ENCODE measurements around the gene MICU2. TPM values are rescaled to one million over a fixed set of nuclear protein-coding genes. Genes with fewer than 3 reads are reported as not detected.

The MICU2 gene
- total and polyA plus RNA-seq, 2 of the 13 experiments (the other 11 are each of a cell fraction or from before 2014, with no cell fraction given) = 31.7 to 42.4 TPM

DNA sequence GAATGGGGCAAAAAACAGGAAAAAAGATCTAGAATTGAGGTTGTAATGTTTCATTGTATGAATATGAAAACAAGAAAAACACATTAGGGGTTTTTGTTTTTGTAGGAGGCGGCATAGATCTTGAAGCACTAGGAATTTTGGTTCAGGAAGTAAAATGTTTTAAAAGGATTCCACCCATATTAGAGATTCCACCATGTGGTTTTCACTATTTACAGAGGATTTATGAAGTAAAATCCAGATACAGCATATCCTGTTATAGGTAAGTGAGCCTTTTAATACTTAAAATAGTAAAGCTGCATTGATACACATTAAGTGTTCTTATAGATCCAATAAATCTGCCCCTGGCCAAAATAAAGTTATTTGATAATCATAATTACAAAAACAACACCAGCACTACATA is 61.4 kb downstream of the MICU2 start:
- H3K36me3 ChIP-seq (replicated peaks in 1 of 2; ENCODE audit: control insufficient read depth in 1 of 2, insufficient read depth in 2 of 2, low read length in 2 of 2) = peaks cover 3 to 16% of the 10 kb centered on the region in 2 experiments; a peak in 4 of 5 replicates
- H3K4me3 ChIP-seq (replicated peaks in 1 of 3; ENCODE audit: insufficient read depth in 1 of 3, low read depth in 2 of 3, low read length in 3 of 3) = no peak overlapping the region
- no peak overlapping the region for H3K4me2 ChIP-seq (ENCODE audit: low read depth, low read length)
- no peak for FAIRE-seq
- ATAC-seq = no peak
- intact Hi-C loops (cut with micrococcal nuclease; ENCODE audit: unreplicated experiment) = no loop called here
- no peaks in the 10 kb centered on the region for H3K9me3 ChIP-seq (ENCODE audit: low read length)
- no peak for TF ChIP-seq ZNF556 (CRISPR knock-in tag; IDR thresholded peaks at IDR 0.05; ENCODE audit: borderline replicate concordance)
- no peak for TF ChIP-seq KDM3A (CRISPR knock-in tag; IDR thresholded peaks at IDR 0.05; ENCODE audit: low read depth)
- no peak for TF ChIP-seq BHLHE40 (IDR thresholded peaks at IDR 0.05; ENCODE audit: low read length)
- no peak for TF ChIP-seq ZNF432 (CRISPR knock-in tag; IDR thresholded peaks at IDR 0.05; ENCODE audit: borderline replicate concordance)
- TF ChIP-seq, protein P1, sequence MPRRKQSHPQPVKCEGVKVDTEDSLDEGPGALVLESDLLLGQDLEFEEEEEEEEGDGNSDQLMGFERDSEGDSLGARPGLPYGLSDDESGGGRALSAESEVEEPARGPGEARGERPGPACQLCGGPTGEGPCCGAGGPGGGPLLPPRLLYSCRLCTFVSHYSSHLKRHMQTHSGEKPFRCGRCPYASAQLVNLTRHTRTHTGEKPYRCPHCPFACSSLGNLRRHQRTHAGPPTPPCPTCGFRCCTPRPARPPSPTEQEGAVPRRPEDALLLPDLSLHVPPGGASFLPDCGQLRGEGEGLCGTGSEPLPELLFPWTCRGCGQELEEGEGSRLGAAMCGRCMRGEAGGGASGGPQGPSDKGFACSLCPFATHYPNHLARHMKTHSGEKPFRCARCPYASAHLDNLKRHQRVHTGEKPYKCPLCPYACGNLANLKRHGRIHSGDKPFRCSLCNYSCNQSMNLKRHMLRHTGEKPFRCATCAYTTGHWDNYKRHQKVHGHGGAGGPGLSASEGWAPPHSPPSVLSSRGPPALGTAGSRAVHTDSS (CRISPR knock-in tag; conservative IDR thresholded peaks at IDR 0.05) = no peak
- no peak for TF ChIP-seq KLF12 (CRISPR knock-in tag; IDR thresholded peaks at IDR 0.05; ENCODE audit: borderline replicate concordance)
- TF ChIP-seq ZNF724P (CRISPR knock-in tag; IDR thresholded peaks at IDR 0.05; ENCODE audit: borderline replicate concordance) = no peak
- TF ChIP-seq ZNF230 (CRISPR knock-in tag; IDR thresholded peaks at IDR 0.05) = no peak
- TF ChIP-seq ZNF563 (CRISPR knock-in tag; IDR thresholded peaks at IDR 0.05) = no peak
- no peak for TF ChIP-seq ZSCAN31 (CRISPR knock-in tag; IDR thresholded peaks at IDR 0.05; ENCODE audit: low read depth)
- TF ChIP-seq, protein P2, sequence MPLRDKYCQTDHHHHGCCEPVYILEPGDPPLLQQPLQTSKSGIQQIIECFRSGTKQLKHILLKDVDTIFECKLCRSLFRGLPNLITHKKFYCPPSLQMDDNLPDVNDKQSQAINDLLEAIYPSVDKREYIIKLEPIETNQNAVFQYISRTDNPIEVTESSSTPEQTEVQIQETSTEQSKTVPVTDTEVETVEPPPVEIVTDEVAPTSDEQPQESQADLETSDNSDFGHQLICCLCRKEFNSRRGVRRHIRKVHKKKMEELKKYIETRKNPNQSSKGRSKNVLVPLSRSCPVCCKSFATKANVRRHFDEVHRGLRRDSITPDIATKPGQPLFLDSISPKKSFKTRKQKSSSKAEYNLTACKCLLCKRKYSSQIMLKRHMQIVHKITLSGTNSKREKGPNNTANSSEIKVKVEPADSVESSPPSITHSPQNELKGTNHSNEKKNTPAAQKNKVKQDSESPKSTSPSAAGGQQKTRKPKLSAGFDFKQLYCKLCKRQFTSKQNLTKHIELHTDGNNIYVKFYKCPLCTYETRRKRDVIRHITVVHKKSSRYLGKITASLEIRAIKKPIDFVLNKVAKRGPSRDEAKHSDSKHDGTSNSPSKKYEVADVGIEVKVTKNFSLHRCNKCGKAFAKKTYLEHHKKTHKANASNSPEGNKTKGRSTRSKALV (CRISPR knock-in tag; IDR thresholded peaks at IDR 0.05) = no peak
- TF ChIP-seq, protein P3, sequence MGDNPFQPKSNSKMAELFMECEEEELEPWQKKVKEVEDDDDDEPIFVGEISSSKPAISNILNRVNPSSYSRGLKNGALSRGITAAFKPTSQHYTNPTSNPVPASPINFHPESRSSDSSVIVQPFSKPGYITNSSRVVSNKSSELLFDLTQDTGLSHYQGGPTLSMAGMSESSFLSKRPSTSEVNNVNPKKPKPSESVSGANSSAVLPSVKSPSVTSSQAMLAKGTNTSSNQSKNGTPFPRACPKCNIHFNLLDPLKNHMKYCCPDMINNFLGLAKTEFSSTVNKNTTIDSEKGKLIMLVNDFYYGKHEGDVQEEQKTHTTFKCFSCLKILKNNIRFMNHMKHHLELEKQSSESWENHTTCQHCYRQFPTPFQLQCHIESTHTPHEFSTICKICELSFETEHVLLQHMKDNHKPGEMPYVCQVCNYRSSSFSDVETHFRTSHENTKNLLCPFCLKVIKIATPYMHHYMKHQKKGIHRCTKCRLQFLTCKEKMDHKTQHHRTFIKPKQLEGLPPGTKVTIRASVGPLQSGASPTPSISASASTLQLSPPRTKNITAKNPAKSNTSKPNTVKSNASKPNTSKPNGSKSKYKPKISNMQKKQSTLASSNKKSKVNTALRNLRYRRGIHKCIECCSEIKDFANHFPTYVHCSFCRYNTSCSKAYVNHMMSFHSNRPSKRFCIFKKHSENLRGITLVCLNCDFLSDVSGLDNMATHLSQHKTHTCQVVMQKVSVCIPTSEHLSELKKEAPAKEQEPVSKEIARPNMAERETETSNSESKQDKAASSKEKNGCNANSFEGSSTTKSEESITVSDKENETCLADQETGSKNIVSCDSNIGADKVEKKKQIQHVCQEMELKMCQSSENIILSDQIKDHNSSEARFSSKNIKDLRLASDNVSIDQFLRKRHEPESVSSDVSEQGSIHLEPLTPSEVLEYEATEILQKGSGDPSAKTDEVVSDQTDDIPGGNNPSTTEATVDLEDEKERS (CRISPR knock-in tag; IDR thresholded peaks at IDR 0.05) = no peak
- TF ChIP-seq YY1 (IDR thresholded peaks at IDR 0.05; ENCODE audit: insufficient read depth, insufficient replicate concordance, low read depth, low read length) = no peak
- no peak for TF ChIP-seq DNMT1 (CRISPR knock-in tag; IDR thresholded peaks at IDR 0.05)
- no peak for TF ChIP-seq ZNF557 (CRISPR knock-in tag; IDR thresholded peaks at IDR 0.05)
- TF ChIP-seq, protein P4, sequence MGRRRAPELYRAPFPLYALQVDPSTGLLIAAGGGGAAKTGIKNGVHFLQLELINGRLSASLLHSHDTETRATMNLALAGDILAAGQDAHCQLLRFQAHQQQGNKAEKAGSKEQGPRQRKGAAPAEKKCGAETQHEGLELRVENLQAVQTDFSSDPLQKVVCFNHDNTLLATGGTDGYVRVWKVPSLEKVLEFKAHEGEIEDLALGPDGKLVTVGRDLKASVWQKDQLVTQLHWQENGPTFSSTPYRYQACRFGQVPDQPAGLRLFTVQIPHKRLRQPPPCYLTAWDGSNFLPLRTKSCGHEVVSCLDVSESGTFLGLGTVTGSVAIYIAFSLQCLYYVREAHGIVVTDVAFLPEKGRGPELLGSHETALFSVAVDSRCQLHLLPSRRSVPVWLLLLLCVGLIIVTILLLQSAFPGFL (CRISPR knock-in tag; IDR thresholded peaks at IDR 0.05) = no peak
- TF ChIP-seq GABPB1 (CRISPR knock-in tag; IDR thresholded peaks at IDR 0.05) = no peak
- H2AFZ ChIP-seq (ENCODE audit: low read length) = no peak overlapping the region
- peaks cover 27% of the 10 kb centered on the region for H3K4me1 ChIP-seq (ENCODE audit: insufficient read depth, low read length)
- no peak overlapping the region for H3K9ac ChIP-seq (ENCODE audit: insufficient read depth, low read depth, low read length)
- ChIA-PET POLR2A (no interaction called here), CTCF (ENCODE audit: low intra/inter-chr PET ratio, low total read pairs) (no interaction called here)
- H3K79me2 ChIP-seq (ENCODE audit: insufficient read depth, low read length) = peaks cover 3% of the 10 kb centered on the region
- no peaks in the 10 kb centered on the region for H3K27me3 ChIP-seq (ENCODE audit: control insufficient read depth in 1 of 2, insufficient read depth in 2 of 2, low read length in 2 of 2)
- no TSS peak for BruUV-seq (replicated peaks)
- H3K27ac ChIP-seq (ENCODE audit: extremely low read length, insufficient read depth, low read length) = no peak overlapping the region
- DNase-seq (ENCODE audit: low spot score) = peak; percentile 10
- in situ Hi-C loops (cut with HindIII; ENCODE audit: extremely low pct_ligation_motif_present, low pct_unique_long_range_greater_than_20kb) = no loop called here
- 98% methylated on average over 1 of the region's 1 CpG for WGBS (ENCODE audit: low lambda C conversion rate)
- H4K20me1 ChIP-seq (ENCODE audit: insufficient read depth, low read length) = no peaks in the 10 kb centered on the region

Measured in HepG2 (cell line).